SU-DHL-6 (cell line): ENCODE data around the gene NUDT8.

Source experiments
- CTCF ChIP-seq: fragments of 200-600 bp; sonication (generic); IDR thresholded peaks from one replicate; pipeline ENCODE4 v1.5.1; 2017; ENCODE audit warnings: antibody characterized with exemption, mild to moderate bottlenecking, low read length, moderate library complexity; ENCODE audit not compliant: insufficient read depth, poor library complexity, severe bottlenecking
- EZH2phosphoT487 ChIP-seq: fragments of 200-600 bp; sonication (generic), shearing (Covaris generic); conservative IDR thresholded peaks from 2 replicates; pipeline ENCODE4 v1.6.1; 2018; ENCODE audit warnings: mild to moderate bottlenecking, antibody characterized with exemption, low read length, moderate library complexity, mixed read lengths

- no peak for TF ChIP-seq CTCF
- TF ChIP-seq EZH2phosphoT487: no peak
These were observed 41.4 kb upstream of the NUDT8 start for GRCh38 chr11:67671211-67671520.
